C4-2B (cell line): Measurements from ENCODE around the gene UGT1A4.
"Not testable (repeated sequence)": the region's sequence is repeated elsewhere in the genome, so short reads cannot be mapped to it uniquely, and the experiment has no call there.

Source experiments
- CTCF ChIP-seq: fragments of 450-650 bp; conservative IDR thresholded peaks from 2 replicates; pipeline ENCODE4 v1.5.1; 2017; ENCODE audit warnings: mild to moderate bottlenecking
- ZFX ChIP-seq: fragments of 450-650 bp; IDR thresholded peaks from 2 replicates; pipeline ENCODE4 v1.6.1; 2017

- not testable (repeated sequence) for TF ChIP-seq CTCF, ZFX
Observed at GRCh38 chr2:233751212-233752009, 32.9 kb downstream of the UGT1A4 start.
